NCI-H1694 (cell line): ENCODE measurements around the gene SLC2A6.

ENCODE experiments used
- DNase-seq: peaks from one replicate; lab custom pipeline; 2025; lab: John Stamatoyannopoulos, UW

SLC2A6 gene

GRCh38 chr9:133478851-133479711 is at the start of gene SLC2A6:
SLC2A6 (minus strand) TSS chr9:133479099; CDS start chr9:133479059, 40 bp downstream.
- peak; percentile 47 for DNase-seq

GRCh38 chr9:133528001-133528875 is 49.3 kb upstream of the SLC2A6 start:
- DNase-seq, result no peak

GRCh38 chr9:133527444-133527920 is 48.6 kb upstream of the SLC2A6 start:
- DNase-seq, result no peak

GRCh38 chr9:133526721-133527321 is 47.9 kb upstream of the SLC2A6 start:
- DNase-seq, result no peak

- no peak for DNase-seq
Observed at GRCh38 chr9:133525677-133526076, 46.8 kb upstream of the SLC2A6 start.

- no peak for DNase-seq
Observed at GRCh38 chr9:133524679-133525228, 45.9 kb upstream of the SLC2A6 start, which contains the start of gene MYMK. MYMK (minus strand) TSS chr9:133524959; CDS start chr9:133524844, 115 bp downstream.

- no peak for DNase-seq
Observed at GRCh38 chr9:133524146-133524545, 45.2 kb upstream of the SLC2A6 start.

- DNase-seq, result no peak
Observed at GRCh38 chr9:133523106-133523505, 44.2 kb upstream of the SLC2A6 start.

GRCh38 chr9:133522073-133522910 is 43.4 kb upstream of the SLC2A6 start:
- no peak for DNase-seq

GRCh38 chr9:133521122-133522072 is 42.5 kb upstream of the SLC2A6 start:
- DNase-seq, result no peak

GRCh38 chr9:133520121-133520835 is 41.4 kb upstream of the SLC2A6 start:
- no peak for DNase-seq

GRCh38 chr9:133519693-133520092 is 40.8 kb upstream of the SLC2A6 start:
- DNase-seq, result no peak

GRCh38 chr9:133518706-133519449 is 40.0 kb upstream of the SLC2A6 start:
- no peak for DNase-seq

- no peak for DNase-seq
Observed at GRCh38 chr9:133518200-133518599, 39.3 kb upstream of the SLC2A6 start.

- no peak for DNase-seq
Observed at GRCh38 chr9:133517711-133518110, 38.8 kb upstream of the SLC2A6 start.

GRCh38 chr9:133516961-133517350 is 38.1 kb upstream of the SLC2A6 start:
- DNase-seq, result no peak

- no peak for DNase-seq
Observed at GRCh38 chr9:133516256-133516960, 37.5 kb upstream of the SLC2A6 start.
